GM19099 (cell line): ENCODE measurements around the gene ZNF592.

Experiments used
- POLR2A ChIP-seq: IDR thresholded peaks from 3 replicates; pipeline ENCODE4 v1.6.1; 2011; ENCODE audit warnings: low read depth; ENCODE audit not compliant: insufficient read length; ENCODE audit errors: extremely low read depth

Gene ZNF592

GRCh38 chr15:84765675-84766074 is 17.3 kb downstream of the ZNF592 start:
- TF ChIP-seq POLR2A, result no peak

- no peak for TF ChIP-seq POLR2A
Observed at GRCh38 chr15:84766461-84767035, 18.2 kb downstream of the ZNF592 start.

- no peak for TF ChIP-seq POLR2A
Observed at GRCh38 chr15:84772031-84772430, 23.6 kb downstream of the ZNF592 start.

- no peak for TF ChIP-seq POLR2A
Observed at GRCh38 chr15:84772467-84772866, 24.1 kb downstream of the ZNF592 start.

GRCh38 chr15:84773716-84774115 is 25.3 kb downstream of the ZNF592 start:
- TF ChIP-seq POLR2A, result no peak

- no peak for TF ChIP-seq POLR2A
Observed at GRCh38 chr15:84775867-84776449, 27.6 kb downstream of the ZNF592 start.

GRCh38 chr15:84778194-84778593 is 29.8 kb downstream of the ZNF592 start:
- TF ChIP-seq POLR2A, result no peak

- TF ChIP-seq POLR2A, result no peak
Observed at GRCh38 chr15:84780492-84780891, 32.1 kb downstream of the ZNF592 start.

- TF ChIP-seq POLR2A, result no peak
Observed at GRCh38 chr15:84781495-84781894, 33.1 kb downstream of the ZNF592 start.

- no peak for TF ChIP-seq POLR2A
Observed at GRCh38 chr15:84782346-84782745, 34.0 kb downstream of the ZNF592 start.

- TF ChIP-seq POLR2A, result no peak
Observed at GRCh38 chr15:84783493-84784251, 35.3 kb downstream of the ZNF592 start.

GRCh38 chr15:84784262-84784661 is 35.9 kb downstream of the ZNF592 start:
- TF ChIP-seq POLR2A, result no peak

- TF ChIP-seq POLR2A, result no peak
Observed at GRCh38 chr15:84785053-84785452, 36.7 kb downstream of the ZNF592 start.

GRCh38 chr15:84788500-84788899 is 40.1 kb downstream of the ZNF592 start:
- TF ChIP-seq POLR2A, result no peak

- no peak for TF ChIP-seq POLR2A
Observed at GRCh38 chr15:84789762-84790161, 41.4 kb downstream of the ZNF592 start.

GRCh38 chr15:84790676-84791075 is 42.3 kb downstream of the ZNF592 start:
- no peak for TF ChIP-seq POLR2A

- TF ChIP-seq POLR2A, result no peak
Observed at GRCh38 chr15:84791763-84792162, 43.4 kb downstream of the ZNF592 start.
